Activated CD4-positive, alpha-beta T cell treated with anti-CD3 and anti-CD28 coated beads, Interleukin-2, amount 50 U/mL, for 48 hours (primary cell): ENCODE measurements around the gene PIEZO1.
A peak's percentile ranks its signal among the peaks of the same experiment; 100 is the strongest.

Experiments
- DNase-seq, 2 experiments: peaks; one replicate each; pipeline ENCODE4 v3.0.0-alpha.2; 2020

Gene PIEZO1

DNA sequence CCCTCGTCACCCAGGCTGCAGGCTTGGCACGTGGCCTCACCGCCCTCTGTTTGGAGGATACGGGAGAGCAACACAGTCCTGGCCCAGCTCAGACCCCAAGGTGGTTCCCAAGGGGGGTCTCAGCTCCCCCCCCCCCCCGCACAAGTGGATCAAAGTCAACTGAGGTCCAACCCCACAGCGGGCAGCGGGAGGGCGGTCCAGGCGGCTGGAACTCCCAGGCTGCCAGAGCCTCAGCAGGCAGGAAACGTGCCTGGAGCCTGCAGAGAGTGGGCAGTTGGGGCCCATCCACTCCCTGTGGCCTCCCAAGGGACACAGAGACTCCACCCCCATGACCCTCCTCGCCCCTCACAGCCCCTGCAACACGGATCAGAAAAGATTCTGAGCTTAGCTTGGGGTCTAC, 36.7 kb downstream of the PIEZO1 start:
- no peak for DNase-seq

DNA sequence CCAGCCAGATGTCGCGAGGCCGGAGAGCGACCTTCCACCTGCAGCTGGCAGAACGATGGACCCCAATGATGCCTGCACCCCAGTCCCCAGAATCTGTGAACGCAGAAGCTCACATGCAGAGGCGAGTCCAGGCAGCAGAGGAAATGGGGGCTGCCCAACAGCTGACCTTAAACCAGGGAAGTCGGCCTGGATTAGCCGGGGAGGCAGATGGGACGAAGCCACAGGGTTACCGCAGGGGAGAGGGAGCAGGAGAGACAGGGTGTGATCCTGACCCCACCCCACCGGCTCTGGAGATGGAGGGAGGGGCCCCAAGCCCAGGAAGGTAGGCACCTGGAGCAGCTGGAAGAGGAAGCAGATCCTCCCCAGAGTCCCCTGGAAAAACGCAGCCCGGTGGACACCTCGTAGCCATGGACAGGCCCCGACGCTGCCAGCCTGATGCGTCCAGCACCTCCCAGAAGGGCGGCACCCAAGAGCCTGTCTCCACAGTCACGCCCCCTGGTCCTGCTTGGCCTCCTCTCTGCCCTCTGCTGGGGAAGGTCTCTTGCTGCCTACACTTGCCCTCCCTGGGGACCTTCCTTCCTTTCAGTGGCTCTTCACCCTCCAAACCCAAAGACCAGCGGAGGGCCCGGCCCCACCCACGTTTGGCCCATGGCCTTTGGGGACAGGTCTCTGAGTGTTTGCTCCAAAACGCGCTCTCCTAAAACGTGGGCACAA, 37.3 kb downstream of the PIEZO1 start:
- peak; percentile 55 to 63 for DNase-seq

DNA sequence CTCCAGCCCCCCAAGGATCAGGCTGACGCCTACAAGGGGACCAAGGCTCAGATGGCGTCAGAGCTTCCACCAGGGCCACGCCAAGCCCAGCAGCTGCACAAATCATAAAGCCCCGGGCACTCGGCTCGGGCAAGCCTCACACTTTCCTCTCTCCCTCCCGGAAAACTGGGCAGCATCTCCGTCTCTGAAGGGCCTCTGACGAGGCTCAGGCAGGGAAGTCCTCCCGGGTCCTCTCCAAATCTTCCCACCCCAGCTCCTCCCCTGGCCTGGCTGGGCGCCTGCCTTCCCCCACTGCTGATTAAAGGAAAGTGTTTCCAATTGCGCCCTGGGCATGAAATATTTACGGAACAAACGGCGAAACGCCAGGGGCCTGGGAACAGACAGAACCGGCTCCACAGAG, 38.5 kb downstream of the PIEZO1 start:
- DNase-seq: no peak

DNA sequence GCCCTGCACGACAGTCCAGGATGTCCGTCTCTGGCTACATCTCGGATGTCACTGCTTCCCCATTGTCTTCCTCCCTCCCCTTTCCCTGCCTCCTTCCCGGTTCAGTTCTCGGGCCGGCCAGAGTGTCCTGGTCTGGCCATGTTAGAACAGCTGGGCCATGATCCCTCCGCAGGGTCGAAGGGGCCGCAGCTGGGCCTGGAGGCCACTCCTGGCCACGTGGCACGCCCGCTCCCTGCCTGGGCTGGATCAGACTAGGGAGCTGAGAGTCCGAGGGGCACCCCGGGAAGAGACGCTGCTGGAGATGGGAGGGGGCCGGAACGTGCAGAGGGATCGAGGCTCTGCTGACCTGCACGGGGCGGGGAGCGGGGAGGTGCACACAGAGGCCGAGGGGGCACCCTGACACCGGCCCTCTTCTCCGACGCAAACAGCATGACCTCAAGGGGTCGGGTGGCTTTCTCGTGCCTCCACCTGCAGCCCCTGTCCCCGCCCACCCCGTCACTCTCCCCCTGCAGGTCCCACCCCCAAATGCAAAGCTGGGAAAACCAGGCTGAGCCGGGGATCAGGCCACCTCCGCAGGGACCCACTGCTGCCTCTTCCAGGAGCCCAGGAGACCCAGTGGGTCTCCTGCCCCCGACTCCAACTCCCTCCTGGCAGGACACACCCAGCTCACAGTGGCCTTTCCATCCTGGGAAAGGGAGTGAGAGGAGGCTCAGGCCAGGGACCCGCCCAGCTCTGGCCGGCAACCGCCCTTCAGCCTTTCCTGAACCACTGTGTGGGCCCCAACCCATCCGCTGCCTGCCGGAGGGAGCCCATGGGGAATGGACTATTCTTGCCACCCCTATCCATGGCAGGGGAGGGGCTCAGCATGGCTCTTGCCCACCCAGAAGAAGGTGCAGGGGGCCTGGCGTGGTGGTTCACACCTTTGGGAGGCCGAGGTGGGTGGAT, 40.2 kb downstream of the PIEZO1 start:
- no peak for DNase-seq

DNA sequence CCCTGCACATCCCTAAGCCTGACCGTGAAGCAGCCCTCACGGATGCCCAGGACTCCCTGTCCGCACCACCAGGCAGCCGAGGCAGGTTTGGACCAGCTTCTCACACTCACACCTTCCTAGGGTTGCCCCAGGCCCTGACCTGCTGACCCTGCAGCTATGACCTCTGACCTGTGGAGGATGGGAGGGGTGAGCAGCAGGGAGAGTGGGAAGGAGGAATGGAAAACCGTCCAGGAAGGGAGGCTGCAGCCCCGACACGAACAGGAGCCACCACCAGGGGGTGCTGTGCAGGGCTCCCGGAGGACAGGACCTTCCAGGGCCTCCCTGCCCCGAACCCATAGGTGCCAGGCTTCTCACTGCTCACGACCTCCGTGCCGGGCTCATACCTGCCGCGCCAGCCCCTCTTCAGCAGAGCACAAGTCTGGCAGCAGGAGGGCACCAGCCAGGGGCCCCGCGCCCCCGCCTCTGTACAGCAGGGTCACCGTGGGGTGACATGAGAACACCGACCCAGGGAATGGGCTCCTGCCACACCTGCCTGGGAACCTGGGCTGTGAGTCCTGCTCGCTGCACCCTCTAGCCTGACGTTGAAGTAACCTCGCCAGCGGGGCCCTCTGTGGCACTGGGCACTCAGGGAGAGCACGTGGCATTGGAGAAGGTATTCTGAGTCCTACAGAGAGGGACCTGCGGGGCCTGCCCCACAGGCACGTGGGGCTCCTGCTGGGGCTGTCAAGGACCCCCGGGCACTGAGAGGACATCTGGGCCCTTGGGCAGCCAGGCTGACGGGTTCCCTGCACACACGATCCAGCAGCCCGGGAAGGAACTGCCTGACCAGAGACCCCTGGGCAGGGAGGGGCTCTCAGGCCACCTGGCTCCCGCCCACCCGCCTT, 41.1 kb downstream of the PIEZO1 start:
- peak; percentile 82 to 85 for DNase-seq

DNA sequence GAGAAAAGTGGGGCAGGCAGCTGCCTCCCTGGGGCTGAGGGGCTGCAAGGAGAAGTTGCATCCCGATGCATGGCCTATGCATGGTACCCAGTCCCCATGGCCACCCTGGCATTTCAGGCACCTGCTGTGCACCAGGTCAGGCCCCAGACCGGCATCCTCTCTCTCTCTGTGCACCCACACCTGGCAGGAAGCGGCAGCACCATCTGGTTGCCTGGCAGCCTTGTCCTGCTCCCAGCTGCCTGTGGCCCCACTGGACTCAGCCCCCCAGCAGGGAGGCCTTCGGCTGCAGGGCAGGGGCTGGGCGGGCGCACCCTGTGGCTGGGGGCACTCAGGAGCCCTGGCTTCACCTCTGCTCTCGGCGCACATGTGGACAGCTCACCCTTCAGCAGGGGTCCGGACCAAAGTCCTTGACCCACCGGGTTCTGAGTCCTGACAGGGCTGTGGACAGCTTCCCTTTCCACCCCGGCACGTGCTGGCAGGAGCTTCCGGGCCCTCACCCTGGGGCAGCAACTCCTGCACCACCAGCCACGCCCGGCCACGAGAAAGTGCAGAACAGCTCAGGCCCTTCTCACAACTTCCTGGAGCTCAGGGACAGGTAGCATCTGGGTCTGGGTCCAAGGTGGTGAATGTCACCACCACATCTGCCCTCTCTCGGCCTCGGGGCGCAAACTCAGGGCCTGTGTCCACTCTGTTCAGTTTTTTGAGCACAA, 42.0 kb downstream of the PIEZO1 start:
- DNase-seq: no peak

DNA sequence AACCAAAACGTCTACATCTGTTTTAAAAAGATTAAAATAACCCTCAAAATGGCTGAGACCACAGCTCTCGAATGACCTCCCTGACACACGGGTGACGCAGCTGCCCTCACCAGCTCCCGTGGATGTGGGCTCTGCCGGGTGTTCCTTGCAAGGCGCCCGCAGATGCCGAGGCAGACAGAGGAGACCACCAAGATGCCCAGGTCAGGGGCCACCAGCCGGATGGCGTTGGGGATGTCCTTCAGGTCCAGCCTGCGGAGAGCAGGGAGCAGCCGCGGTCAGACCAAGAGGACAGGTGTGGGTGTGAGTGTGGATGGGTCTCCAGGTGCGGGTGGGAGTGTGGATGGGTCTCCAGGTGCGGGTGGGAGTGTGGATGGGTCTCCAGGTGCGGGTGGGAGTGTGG, 43.7 kb downstream of the PIEZO1 start:
- DNase-seq: no peak

DNA sequence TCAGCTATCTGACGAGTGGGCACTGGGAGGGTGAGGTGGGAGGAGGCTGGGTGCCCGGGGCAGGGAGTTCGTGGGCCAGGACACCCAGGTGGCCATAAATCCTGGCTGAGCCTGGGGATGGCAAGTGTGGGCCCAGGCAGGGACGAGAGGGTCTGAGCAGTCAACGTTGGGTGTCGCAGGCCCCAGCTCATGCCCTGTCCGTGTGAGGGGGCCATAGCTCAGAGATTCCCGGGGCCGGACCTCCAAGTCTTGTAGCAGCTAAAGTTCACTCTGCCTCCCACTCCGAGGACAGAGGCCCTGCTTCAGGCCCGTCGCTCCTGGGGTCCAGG, 44.3 kb downstream of the PIEZO1 start:
- no peak for DNase-seq

DNA sequence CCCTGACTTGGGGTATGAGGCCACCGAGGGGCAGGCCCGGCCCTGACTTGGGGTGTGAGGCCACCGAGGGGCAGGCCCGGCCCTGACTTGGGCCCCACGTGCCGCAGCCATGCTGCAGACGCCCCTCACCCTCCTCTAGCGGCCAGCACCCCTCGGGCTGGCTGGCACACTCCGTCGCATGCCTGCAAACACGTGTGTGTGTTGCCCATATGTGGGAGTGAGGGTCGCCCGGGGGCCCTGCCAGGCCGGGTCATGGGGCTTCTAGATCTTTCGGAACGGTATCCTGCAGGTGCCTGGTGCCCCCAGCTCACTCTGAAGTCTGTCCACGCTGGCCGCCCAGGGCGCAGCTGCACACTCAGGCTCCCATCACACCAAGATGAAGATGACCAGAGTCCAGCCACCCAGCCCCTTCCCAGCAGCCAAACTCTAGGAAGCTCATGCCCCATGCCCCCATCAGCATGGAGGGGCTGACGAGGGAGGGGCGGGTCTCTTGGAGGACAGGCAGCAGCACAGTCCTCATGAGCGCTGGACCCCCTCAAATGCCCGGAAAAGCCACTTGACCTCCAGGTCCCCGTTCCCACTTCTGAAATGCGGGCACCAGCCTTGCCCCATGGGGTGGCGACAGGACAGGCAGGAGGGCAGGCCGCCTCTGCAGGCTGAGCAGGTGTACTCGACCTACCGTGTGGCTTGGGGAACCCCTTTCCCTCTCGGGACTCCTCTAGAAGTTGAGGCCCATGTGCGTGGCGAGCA, 44.9 kb downstream of the PIEZO1 start:
- no peak for DNase-seq

DNA sequence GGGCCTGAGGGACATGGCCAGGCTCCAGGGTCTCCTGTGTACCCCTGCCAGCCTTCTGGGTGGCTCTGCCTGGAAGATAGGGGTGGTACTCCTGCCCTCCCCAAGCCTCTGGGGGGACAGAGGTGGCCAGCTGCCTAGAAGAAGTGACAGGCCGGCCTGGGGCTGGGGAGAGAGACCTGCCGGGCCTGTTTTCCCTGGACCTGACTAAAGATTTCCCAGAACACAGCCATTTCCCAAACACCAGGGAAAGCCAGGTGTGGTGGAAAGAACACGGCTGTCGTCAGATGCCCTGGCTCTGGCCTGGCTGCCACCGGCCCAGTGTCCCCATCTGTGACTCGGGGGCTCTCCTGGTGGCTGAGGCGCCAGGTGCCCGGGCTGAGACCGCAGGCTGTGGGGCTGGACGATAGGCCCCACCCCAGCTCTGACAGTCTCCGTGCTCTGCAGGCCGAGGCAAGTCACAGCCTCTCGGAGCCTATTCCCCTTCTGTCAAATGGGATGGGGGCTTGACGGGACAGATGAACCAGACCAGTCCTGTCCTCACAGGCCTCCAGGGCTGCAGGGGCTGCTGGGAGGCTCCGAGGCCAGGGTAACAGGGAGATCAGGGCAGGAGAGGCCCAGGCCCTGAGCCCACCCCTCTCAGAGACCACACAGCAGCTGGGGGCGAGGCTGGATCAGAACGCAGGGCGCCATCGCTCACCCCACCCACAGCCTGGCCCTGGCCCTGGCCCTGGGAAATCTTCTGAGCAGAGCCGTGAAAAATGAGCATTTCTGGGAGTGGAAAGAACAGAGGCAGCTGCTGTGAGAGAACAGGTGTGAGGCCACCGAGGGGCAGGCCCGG, 45.7 kb downstream of the PIEZO1 start:
- DNase-seq: no peak

DNA sequence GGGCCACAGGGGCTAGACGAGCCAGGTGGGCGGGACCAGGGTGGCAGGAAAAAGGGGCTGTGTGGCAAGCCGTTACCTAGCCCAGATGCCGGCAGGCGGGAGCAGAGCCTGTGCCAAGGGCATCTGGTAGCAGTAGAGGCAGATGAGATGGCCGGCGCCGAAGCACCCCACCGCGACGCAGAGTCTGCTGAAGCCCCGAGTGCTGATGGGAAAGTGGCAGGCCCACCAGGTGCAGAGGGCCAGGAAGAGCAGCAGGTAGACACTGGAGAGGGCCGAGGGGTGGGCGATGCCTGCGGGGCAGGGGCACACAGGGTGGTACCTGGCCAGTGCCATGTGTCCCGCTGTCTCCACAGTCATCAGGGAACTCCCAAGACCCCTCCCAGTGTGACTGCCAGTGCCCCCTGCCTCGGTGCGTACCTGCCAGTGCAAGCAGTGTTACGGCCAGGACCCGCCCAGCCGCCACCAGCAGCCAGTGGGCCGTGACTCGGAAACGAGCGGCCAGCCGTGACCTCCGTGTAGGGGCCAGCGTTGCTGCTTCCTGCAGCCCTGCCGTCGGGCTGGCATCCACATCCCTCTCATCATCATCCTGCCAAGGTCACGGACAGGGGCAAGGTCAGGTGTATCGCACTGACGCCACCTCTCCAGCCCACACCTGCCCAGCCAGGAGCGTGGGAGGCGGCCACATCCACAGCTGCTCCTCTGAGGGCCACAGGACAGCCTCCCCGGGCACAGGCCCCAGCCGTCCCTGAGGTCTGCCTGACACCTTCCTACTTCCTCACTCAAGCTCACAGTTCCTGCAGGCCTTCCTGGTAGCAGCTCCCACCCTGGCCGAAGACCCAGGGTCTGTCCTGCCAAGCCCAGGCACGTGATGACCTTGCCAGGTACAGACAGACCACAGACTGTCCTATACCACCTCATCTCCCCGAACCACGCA, 46.6 kb downstream of the PIEZO1 start:
- DNase-seq: no peak

DNA sequence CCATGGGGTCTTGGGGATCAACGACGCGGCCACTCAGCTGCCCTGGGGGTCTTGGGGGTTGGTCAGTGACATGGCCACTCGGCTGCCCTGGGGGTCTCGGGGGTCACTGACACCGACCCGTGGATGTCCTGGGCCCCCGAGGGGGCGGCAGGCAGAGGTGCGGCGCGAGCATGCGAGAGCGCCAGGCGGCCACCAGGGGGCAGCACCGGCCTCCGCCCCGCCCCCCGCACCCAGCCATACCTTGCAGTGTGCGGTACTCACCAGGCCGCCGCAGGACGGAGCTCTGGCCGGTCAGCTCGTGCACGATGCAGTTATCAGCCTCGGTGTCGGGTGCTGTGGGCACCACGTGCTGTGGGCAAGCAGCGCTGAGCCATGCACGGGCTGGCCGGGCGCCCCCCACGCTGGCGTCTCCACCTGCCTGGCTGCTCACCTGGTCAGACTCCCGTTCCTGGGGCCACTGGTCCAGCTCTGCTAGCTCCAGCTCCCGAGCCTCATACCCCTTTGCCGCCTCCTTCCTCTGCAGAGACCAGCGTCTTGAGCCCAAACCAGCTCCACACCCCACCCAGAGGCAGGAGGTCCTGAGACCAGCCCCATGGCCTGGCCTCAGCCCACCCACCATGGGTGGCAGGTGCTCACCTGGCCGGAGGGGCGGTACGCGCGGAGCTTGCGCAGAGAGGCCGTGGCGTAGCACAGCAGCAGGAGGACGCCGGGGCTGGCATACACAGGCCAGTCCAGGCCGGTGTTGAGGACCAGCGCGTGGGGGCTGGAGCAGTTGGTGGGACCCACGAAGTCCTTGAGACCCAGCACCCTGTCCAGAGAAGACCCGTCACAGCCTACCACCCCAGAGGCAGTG, 47.5 kb downstream of the PIEZO1 start:
- peak; percentile 63 to 65 for DNase-seq

DNA sequence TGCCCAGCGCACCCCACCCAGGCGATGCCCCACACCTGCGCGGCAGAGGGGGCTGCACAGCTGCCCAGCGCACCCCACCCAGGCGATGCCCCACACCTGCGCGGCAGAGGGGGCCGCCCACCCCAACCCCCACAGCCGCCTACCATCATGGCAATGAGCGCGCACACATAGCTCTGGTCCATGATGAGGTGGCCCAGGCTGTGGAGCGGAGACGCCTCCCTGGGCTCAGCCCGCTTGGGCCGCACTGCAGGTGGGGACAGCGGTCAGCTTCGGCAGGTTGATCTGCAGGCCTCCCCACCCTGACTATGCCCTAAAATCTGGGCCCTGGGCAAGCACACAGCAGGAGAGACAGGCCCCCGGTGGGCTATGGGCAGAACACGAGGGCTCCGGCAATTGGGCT, 48.5 kb downstream of the PIEZO1 start:
- DNase-seq: no peak

DNA sequence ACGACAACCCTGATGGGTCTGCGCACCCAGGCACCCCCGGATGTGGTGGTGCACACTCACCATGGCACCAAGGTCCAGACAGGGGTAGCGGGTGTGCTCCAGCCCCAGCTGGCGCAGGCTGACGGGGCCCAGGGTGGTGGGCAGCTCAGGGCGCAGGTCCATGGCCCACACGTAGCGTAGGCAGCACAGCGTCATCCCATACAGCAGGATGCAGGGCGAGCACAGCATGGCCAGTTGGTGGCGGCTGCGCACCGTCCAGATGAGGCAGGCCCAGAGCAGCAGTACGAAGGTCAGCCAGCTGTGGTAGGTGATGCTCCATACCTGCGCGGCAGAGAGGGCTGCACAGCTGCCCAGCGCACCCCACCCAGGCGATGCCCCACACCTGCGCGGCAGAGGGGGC, 48.9 kb downstream of the PIEZO1 start:
- no peak for DNase-seq

DNA sequence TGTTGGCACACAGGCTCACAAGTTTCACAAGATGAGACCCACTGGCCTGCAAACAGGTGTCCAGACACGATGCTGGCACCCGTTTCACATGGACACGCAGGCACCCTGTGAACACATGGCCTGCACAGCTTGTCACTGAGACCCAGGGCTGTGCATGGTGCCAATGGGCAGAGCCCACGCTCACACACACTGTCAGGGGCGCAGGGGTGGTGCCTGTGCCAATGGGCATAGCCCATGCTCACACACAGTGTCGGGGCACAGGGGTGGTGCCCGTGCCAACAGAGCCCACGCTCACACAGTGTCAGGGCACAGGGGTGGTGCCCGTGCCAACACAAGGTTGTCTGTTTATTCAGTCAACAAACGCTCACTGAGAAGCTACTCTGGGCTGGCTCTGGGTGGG, 49.4 kb downstream of the PIEZO1 start:
- no peak for DNase-seq

DNA sequence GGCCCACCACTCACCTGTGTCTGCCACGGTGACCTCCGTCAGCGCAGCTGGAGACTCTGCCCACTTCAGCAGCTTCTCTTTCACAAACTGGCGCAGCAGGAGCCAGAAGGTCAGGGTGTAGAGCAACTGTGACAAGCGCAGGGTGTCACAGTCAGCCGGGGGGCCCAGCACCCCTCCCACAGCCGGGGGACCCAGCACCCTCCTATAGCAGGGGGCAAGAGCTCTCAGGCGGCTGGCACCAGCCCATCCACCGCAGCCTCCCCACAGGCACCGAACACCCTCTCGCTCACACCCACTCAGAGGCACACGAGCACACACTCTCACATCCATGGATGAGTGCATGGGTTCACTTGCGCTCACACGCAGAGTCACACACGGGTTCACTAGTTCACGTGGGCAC, 49.9 kb downstream of the PIEZO1 start:
- DNase-seq: no peak

DNA sequence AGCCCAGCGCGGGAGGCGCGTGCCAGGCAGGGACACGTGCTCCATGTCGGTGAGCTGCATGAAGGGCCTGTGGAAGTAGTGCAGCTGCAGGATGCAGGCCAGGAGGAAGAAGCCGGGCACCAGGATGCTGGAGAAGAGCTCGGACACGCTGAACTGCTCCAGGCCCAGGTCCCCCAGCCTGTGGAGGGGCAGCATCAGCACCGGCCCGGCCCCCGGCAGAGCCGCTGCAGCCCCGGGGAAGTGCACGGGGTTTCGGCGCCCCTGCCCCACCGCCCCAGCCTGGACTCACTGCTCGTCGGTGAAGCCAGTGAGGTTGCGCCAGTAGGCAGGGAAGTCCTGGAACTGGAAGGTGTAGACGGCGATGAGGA, 50.7 kb downstream of the PIEZO1 start:
- DNase-seq: no peak

DNA sequence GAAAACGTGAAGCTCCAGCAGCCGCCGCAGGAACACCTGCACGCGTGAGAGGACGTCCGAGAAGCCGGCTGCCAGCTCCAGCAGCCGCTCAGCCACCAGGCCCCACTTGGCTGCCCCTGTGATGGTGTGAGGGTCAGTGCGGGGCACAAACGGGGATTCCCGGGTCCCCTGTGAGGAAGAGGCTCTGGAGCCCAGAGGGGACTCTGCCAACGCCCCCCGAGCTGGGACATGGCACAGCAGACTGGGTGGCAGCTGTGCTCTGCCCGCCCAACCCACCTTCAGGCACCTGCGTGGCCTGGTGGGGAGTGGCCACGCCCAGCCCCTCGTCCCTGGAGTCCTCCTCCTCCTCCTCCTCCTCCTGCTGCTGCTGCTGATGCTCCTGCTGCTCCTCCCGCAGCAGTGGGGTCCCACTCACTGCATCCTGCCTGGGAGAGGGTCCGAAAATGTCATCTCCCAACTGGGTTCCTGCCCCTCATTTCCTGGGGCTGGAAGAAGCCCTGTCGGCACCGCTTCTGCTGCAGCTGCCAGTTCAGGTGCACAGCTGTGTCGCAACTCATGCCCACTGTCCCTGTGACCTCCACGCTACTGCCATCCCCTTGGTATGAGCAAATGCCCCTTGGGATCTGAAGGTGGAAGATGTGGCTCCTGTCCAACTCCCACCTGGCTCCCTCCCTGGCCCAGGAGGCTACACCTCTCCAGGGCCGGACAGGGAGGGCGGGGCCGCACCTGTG, 51.2 kb downstream of the PIEZO1 start:
- no peak for DNase-seq
